HG02938 (cell line): ENCODE data around the gene ADGRB3.
"Not testable (repeated sequence)": the region's sequence is repeated elsewhere in the genome, so short reads cannot be mapped to it uniquely, and the experiment has no call there.

Source experiments
- ATAC-seq: cut with Tn5 transposase; IDR thresholded peaks from one replicate; pipeline ENCODE4 v1.9.1; 2021; ENCODE audit warnings: mild to moderate bottlenecking, moderate library complexity; ENCODE audit not compliant: unreplicated experiment

ADGRB3 gene

DNA sequence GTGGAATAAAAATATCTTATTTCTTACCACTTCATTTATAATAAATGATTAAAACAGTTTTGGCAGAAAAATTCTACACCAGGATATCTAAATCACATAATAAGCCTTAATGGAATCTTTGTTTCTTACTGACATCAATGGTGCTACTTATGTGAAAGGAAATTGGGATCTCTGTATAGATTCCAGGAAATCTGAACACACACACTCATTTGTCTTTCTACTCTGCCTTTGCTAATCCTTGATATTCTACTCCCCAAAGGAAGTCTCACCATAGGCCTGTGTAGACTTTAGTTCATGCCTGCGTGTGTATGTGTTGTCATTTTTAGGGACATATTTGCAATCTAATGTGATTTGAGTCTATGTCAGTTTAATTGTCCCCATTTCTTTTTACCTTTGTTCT lies 7.9 kb downstream of the ADGRB3 start:
- no peak for ATAC-seq

DNA sequence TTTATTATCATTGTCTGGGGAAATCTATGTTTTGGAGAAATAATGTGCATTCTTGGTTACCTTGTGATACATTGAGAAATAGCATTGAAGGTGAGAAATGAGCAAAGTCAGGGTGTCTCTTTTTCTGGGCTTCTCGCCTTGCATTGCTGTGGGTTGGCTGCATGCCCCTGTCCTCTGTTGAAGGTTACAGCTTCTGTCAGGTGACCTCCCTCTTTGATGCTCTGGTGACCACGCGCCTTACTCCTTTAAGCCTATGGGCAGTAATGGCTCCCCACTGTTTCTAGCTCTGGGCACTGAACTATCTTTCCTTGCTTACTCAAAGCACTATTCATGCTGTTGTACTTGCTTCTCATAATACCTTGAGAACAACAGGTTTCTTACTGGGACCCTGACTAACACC lies 14.6 kb downstream of the ADGRB3 start:
- no peak for ATAC-seq

DNA sequence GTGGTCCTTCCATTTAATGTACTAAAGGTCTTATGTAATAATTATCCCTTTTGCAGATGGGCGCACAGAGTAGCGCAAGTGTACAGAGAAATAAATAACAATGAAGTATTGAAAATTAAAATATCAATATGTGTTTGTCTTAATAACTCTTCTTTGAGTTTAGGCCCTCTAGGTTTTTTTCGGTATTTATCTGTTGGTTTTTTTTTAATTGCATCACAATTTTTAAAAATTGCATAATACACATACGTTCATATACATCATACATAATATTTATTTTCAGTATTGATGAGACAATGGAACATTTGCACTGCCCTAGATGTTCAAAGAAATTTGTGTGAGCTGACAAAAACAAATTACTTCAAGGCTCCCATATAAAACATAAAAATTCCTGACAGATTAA lies 15.1 kb downstream of the ADGRB3 start:
- ATAC-seq, result no peak

DNA sequence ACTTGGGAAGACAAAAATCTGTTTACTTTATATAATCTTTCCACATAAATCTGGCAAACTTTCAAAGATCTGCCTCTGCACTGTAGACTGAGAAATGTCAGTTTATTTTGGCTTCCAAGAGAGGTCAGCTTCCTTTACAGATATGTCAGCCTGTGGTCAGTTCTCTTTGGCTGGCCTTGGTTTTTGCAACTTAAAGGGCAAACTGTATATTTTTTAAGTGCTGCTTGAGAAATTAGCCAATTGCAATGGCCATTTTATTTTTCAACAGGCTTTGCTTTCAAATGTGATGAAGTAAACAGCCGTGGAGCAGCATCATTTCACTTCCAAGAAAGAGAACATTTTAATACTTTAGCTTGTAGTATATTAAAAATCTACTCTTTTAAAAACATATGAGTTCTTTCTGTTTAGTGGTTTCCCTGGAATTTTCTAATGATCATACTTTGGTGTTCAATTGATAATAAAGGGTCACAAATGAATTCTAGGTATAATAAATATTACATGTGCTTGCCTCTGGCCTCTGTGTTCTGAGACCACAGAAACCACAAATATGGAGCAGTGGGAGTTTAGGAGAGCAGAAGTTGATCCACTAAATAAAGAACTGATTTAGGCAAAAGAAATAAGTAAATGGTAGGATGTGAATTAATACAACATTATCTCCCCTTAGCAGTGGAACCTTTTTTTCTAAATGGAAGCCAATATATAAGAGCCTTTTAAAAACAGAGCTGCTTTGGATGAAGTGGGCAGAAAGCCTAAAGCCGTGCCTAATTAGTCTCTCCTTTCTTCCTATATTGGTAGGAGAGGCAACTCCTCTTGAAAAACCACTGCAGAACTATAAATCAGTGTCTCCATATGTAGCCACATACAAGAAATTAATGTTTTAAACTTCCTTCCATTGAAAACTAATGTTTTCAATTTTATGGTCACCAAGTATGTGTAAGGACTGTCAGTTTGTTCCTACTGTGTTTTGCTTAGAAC lies 16.2 kb downstream of the ADGRB3 start:
- no peak for ATAC-seq

DNA sequence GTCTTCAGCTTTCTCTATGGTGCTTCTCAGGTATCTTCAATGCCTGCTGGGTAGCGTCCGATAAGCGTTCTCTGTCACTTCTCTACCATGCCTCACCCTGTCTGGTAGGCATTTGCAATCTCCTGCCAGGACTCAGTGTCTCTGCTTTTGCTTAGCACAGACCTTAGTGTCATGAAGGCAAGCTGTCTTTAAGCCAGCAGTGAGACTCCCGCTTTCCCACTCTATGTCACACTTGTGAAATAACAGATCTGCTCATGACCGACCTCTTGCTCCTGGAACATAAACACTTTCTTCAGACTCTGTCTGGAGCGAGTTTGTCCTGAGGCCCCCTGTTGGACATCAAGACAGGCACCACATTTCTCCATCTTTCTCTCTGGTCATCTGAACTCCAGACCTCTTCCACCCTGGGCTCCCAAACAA lies 17.0 kb downstream of the ADGRB3 start:
- ATAC-seq, result no peak

DNA sequence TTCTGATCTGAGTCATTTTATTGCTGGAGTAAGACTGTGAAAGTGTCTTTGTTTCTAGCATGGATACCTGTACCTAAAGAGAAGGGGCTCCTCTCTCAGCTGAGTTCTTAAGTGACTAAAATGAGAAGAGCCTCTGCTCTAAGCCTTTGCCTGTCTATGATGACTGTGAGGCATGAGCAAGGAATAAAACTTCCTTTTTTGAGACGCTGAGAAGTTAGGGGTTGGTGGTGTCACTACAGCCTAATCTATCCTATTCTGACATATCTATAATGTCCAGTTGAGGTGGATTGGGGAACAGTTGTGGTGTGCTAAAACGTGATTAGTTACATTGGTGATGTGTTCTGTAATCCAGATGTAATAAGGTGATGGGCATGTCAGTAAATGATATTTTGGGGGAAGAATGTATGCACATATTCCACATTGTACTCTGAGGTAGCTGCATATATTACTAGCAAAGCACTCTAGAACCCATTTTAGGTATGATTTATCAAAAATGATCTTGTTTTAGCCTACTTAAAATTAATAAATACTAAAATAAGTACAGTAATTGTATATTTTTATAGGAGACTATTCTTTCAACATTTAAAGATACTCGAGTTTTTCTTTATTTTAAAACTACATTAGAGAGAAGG lies 18.1 kb downstream of the ADGRB3 start:
- no peak for ATAC-seq

DNA sequence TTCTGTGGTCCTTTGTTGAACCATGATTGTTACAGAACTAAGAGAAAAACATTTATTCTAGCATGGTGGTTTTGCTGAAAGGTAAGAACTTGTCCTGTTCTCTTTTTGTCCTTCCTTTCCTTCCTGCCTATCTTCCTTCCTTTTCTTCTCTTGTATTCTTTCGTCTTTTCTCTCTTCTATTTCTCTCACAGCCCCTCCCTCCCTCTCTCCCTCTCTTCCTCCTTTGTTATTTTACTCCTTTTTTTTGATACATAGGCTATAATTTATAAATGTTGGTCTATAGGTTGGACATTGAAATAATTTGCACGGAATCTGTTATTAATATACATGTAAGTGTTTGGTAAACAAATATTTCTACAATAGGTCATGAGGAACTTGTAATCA lies 18.6 kb downstream of the ADGRB3 start:
- ATAC-seq, result no peak

DNA sequence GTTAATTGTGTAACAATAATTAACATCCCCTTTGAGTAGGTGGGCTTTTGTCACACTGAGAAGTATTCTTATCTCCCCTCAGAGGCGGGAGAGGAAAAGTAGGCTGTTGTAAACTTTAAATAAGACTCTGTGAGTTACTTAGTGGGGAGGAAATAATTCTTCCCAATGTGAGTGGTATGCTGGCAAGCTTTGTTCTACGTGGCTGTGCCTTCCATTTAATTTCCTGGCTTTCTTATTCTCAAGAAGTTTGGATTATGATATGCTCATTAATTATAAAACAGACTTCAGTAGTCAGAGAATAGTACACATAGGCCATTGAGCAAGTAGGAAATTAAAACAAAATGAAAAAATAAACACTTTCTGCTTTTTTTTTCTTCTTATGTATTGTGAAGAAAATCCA lies 19.1 kb downstream of the ADGRB3 start:
- ATAC-seq, result no peak

DNA sequence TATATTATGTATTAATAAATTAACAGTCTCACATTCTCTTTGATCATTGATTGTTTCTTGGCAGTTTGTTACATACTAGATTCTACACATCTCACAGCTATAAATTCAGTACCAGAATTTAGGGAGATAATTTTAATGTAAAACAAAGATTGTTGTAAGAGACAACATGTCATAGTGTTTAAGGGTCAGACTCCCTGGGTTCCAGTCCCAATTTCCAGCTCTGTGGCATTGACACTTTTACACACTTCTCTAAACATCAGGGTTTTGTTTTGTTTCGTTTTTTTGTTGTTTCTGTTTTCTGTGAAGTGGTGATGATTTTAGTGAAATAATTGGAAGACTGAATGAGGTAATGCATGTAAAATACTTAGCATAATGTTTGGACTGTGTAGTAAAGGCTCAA lies 19.9 kb downstream of the ADGRB3 start:
- no peak for ATAC-seq

DNA sequence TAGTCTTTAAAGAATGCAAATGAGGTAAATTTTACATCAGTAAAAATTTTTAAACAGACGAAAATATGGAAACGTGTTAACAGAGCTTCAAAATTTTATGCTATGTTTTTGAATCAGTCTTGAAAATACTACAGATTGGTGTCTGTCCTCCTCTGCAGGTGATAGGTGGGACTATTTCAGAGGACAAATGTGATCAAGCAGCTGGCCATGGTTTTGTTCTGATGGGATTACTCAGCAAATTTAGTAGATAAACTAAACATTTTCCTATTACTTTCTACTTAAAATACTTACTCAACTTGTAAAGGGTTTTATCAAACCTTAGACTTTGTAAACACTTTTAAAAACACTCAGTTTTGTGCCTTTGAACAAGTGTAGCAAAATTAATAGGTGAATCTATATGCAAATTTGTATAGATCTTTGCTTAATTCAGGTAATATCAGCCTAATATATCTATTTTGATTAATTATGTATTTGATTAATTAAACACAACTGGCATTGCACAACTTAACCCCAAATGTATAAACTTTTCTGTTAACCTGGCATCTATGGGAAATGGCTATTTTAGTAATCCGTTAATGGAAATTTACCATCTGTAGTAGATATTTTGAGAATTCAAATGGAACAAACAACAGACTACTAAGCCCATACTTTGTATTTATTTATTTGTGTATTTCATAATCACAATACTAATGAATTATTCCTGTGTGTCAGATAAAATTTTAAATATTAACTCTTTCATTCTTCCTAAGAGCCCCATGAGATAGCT lies 22.5 kb downstream of the ADGRB3 start:
- ATAC-seq, result no peak

DNA sequence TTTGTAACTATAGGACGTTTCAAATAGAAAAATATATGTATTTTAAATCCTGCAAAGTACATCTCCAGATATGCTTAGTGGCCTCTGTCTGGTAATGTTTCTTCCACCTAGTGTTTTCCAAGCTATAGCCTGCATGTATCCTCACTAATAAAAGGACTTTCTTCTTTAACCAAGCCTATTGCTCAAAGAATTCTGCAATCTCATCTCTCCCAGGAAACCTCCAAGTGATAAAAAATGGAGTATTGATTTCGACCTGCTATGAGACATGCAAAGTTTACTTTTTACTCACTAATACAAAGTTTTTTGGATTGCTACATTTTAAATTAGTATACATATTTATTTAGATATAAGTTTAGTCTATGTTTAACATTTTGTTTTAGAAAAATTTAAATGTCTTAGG lies 23.3 kb downstream of the ADGRB3 start:
- ATAC-seq, result no peak

DNA sequence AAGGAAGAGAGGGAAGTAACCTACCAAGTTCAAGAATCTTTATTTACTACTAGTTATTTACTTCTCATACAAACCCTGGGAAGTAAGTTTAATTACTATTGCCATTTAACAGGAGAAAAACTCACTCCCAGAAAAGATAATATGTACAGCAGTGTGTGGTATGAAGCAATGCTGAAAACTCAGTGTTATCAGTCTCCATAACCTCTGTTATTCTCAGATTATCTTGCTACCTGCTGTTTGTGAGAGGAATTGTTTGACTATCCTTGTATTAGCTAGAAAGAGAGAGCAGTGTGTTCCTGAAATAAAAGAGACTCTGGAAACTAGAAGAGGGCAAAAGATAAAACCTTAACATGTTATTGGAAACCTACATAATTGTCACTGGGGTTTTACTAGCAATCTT lies 38.2 kb downstream of the ADGRB3 start:
- no peak for ATAC-seq

DNA sequence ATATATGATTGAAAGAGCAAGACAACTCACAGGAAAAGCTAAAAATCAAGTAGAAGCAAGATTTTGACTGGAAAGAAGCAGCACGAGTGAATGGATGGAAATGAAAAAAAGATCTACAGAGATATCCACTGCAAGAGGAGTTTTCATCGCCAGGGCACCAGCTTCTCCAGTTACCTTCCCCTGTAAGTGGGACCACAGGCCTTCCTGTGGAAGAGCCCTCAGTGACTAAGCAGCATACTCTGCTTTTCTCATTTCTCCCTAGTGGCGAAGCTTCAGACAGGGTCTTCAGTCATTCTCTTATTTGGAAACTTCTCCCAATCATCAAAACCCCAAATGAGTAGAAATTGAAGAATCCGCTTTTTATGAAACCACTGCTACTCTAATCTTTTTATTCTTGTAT lies 40.5 kb downstream of the ADGRB3 start:
- no peak for ATAC-seq

DNA sequence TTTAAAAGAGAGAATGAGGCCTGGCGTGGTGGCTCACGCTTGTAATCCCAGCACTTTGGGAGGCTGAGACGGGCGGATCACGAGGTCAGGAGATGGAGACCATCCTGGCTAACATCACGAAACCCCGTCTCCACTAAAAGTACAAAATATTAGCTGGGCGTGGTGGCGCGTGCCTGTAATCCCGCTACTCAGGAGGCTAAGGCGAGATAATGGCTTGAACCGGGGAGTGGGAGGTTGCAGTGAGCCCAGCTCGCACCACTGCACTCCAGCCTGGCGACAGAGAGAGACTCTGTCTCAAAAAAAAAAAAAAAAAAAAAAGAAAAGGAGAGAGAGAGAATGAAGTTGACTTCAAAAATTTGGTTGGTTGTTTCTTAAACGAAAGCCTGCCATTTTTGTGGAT lies 41.0 kb downstream of the ADGRB3 start:
- not testable (repeated sequence) for ATAC-seq

DNA sequence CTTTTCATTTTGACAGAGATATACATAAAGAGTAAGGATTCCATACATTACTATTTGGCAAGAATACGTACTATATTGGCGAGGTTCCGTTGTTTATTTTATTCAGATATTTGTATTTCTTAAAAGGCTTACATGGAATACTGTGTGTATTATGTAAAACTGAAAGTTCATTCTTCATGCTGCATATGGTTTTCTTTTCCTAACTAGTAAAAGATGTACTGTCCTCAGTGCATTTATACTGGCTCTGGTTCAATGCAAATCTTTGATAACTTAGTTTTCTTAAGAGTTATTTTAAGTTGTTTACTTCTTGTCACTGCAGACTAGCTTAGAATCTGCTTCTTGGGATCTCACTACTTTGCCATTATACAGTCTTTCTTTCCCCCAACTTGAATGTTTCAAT lies 42.0 kb downstream of the ADGRB3 start:
- no peak for ATAC-seq

DNA sequence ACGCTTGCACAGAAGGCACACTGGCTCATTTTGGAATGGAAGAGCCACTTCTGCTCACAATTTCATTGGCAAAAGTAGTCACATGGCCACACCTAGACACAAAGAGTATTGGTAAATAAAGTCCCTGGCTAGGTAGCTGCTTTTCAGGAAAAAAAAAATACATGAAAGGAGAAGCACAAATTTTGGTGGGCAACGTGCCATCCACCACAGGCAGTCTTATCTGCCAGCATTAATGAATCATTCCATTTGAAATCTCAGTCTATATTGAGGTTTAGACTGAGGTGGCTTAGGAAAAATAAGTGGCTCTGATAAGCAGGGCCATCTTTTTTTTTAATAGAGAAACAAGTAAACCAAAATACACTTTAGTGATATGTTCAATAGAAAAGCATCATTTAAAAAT lies 44.3 kb downstream of the ADGRB3 start:
- no peak for ATAC-seq

DNA sequence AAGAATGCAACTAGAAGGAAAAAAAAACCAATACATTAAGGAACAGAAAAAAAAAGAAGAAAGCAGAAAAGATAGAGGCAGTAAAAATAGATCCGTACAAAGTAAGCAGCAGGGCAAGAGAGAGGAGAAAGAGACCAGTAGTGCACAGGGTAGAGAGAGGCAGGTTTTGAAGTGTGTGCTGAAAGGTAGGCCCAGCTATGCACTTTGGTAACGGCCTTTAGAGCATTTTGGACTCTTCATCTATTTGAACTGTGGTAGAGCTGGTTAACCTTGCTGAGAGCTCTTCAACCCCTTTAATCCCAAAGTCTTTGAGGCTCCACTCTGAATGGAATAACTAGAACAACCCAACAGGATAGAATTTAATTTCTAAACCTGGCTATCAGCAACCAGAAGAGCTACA lies 45.2 kb downstream of the ADGRB3 start:
- no peak for ATAC-seq

DNA sequence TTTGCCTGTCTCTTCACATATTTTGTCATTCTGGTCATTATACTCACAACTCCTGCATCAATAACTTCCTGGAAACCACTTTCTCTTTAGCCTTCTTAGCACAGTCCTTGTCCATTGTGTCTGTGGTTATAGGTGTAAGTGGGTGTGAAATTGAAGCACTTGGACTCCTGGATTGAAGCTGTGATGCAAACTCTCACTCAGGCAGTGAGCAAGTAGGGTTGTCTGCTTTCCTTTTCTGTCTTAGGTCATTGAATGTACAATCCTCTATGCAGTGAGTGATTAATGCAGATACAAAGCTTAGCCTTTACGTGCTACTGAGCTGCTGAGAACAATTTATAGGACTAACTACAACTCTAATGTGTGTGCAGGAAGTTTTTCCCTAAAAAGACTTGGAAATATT lies 54.8 kb downstream of the ADGRB3 start:
- ATAC-seq, result no peak

DNA sequence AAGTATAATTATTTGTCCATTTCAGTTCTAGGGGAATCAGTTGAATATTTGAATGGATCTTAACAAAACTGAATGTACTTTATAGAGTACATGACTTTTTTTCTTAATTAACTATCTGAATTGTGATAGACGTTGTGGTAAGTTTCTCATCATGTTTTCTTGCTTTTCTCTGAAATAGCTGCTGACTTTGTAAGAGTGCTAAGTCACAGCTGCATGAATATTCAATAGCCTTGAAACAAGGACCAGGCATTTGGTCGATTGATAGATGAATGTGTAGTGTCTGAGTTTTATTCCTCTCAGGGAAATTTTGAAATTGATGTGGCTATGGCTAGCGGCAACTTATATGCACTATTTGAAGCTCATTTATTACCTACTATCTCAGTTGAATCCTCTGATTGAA lies 56.0 kb downstream of the ADGRB3 start:
- ATAC-seq, result no peak

DNA sequence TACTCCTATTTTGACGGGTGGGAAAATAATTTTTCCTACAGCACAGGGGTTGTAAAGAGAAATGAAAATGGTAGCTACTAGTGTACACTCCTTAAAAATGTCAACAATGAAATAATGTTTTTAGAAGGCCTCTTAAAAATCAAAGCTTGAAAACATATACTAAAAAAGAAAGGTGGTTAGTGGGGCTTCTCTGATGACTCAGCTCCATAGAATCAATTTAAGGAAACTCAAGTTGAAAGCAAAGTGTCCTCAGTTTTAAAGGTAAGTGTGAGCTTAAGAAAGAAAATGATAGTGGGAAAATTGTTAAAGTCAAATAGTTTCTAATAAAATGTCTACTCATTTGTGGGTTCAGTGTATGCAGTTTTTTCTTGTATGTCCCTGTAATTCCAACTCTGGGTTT lies 58.2 kb downstream of the ADGRB3 start:
- ATAC-seq, result no peak

DNA sequence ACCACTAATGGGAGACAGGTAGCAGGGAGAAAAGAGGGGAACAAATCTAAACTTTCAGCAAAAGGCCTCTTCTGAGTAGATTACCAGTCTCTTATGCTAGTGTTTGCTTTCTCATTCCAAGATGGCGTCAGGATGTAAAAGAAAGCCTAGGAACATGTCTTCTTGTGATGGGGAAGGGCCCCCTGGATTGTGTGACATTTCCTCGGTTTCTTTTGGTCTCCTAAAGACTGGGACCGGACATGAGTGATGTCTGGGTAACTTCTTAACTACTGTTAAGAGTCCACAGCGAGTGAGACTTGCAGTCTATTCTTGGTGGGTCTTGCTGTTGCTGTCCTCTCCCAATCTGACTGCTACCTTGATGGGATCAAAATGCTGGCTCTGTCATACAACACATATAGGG lies 60.3 kb downstream of the ADGRB3 start:
- no peak for ATAC-seq

DNA sequence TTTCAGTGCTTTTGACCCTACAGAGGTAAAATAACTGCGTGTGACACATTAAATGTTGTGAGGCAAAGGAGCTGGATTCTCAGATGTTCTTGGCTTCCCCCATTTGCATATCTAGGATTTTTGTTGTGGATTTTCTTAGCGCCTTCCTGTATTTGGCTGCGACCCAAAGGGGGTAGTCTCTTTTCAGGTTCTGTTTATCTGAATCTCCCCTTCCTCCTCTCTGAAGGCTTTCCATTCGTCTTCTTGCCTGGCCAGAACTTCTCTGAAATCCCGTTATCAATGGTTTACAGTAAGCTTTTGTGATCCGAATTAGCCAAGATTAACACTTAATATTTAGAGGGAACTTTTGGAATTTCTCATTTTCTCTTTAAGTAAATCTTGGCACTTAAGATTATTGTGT lies 60.8 kb downstream of the ADGRB3 start:
- ATAC-seq, result no peak
